HepG2 (cell line): Measurements from ENCODE around the gene PLD3.

Experiments
- ARNT ChIP-seq: fragments of 450-650 bp; IDR thresholded peaks from 2 replicates; pipeline ENCODE4 v1.6.1; 2017
- CREM ChIP-seq, 2 experiments: sonication (generic) in 1 of 2; formaldehyde crosslinking in 1 of 2; IDR thresholded peaks; 2 replicates each; pipeline versions ENCODE4 v1.4.0 to v1.6.1; 2016 to 2020; ENCODE audit warnings: antibody characterized with exemption in 1 of 2, mild to moderate bottlenecking in 1 of 2, missing genetic modification reagents in 1 of 2
- DZIP1 ChIP-seq: sonication (generic); formaldehyde crosslinking; IDR thresholded peaks from 2 replicates; pipeline ENCODE4 v1.5.0; 2020; ENCODE audit warnings: mild to moderate bottlenecking, missing genetic modification reagents
- ERF ChIP-seq: IDR thresholded peaks from 2 replicates; pipeline ENCODE4 v1.6.1; 2018; ENCODE audit warnings: missing biosample characterization, missing genetic modification reagents
- EZH2 ChIP-seq: conservative IDR thresholded peaks from 2 replicates; pipeline ENCODE4 v1.6.1; 2012; ENCODE audit warnings: mild to moderate bottlenecking, low read depth, low read length, moderate library complexity
- KLF6 ChIP-seq: IDR thresholded peaks from 2 replicates; pipeline ENCODE4 v1.8.0; 2016; ENCODE audit warnings: missing biosample characterization, missing genetic modification reagents
- MAZ ChIP-seq, 2 experiments: sonication (generic) in 1 of 2; formaldehyde crosslinking in 1 of 2; IDR thresholded peaks; 2 replicates each; pipeline versions ENCODE4 v1.5.0 to v1.6.1; 2012 to 2020; ENCODE audit warnings: low read depth in 2 of 2, mild to moderate bottlenecking in 2 of 2, borderline replicate concordance in 1 of 2, improper control_type of control experiment in 1 of 2, low read length in 1 of 2, missing genetic modification reagents in 1 of 2, moderate library complexity in 1 of 2
- NONO ChIP-seq, 2 experiments: fragments of 450-650 bp in 1 of 2; sonication (generic) in 1 of 2; formaldehyde crosslinking in 1 of 2; IDR thresholded peaks in 1 of 2; conservative IDR thresholded peaks in 1 of 2; 2 replicates each; pipeline versions ENCODE4 v1.6.1 to v1.8.0; 2017 to 2022; ENCODE audit warnings: mild to moderate bottlenecking in 1 of 2, missing genetic modification reagents in 1 of 2, moderate library complexity in 1 of 2
- POLR2AphosphoS5 ChIP-seq: IDR thresholded peaks from 2 replicates; pipeline ENCODE4 v1.6.1; 2012; ENCODE audit warnings: low read depth, low read length
- SMARCE1 ChIP-seq: fragments of 450-650 bp; IDR thresholded peaks from 2 replicates; pipeline ENCODE4 v1.6.1; 2017; ENCODE audit warnings: borderline replicate concordance
- SSRP1 ChIP-seq: IDR thresholded peaks from 2 replicates; pipeline ENCODE4 v1.6.1; 2016; ENCODE audit warnings: control low read depth
- THYN1 ChIP-seq: sonication (generic); formaldehyde crosslinking; IDR thresholded peaks from 2 replicates; pipeline ENCODE4 v1.8.1; 2023; ENCODE audit warnings: low read depth, mild to moderate bottlenecking, moderate library complexity, missing genetic modification reagents, borderline replicate concordance
- ZBTB7A ChIP-seq: sonication (generic); formaldehyde crosslinking; IDR thresholded peaks from 2 replicates; pipeline ENCODE4 v1.8.0; 2022; ENCODE audit warnings: mild to moderate bottlenecking, missing genetic modification reagents
- TF ChIP-seq, protein P1 (sequence below): sonication (generic); formaldehyde crosslinking; IDR thresholded peaks from 2 replicates; pipeline ENCODE4 v1.5.0; 2020; ENCODE audit warnings: mild to moderate bottlenecking, missing genetic modification reagents, moderate library complexity

- TF ChIP-seq KLF6: no peak
- TF ChIP-seq DZIP1 (CRISPR knock-in tag): no peak
- TF ChIP-seq ZBTB7A (CRISPR knock-in tag): no peak
- TF ChIP-seq SMARCE1: no peak
- TF ChIP-seq SSRP1 (CRISPR knock-in tag): no peak
- TF ChIP-seq THYN1 (CRISPR knock-in tag): no peak
- no peak for TF ChIP-seq POLR2AphosphoS5
- no peak for TF ChIP-seq MAZ (IDR thresholded peaks at IDR 0.05; ENCODE audit: borderline replicate concordance, low read depth, low read length)
- no peak for TF ChIP-seq MAZ (CRISPR knock-in tag; IDR thresholded peaks at IDR 0.05; ENCODE audit: low read depth)
- no peak for TF ChIP-seq CREM (IDR thresholded peaks at IDR 0.05)
- no peak for TF ChIP-seq CREM (CRISPR knock-in tag; IDR thresholded peaks at IDR 0.05)
- TF ChIP-seq ERF (CRISPR knock-in tag): no peak
- TF ChIP-seq, protein P1, sequence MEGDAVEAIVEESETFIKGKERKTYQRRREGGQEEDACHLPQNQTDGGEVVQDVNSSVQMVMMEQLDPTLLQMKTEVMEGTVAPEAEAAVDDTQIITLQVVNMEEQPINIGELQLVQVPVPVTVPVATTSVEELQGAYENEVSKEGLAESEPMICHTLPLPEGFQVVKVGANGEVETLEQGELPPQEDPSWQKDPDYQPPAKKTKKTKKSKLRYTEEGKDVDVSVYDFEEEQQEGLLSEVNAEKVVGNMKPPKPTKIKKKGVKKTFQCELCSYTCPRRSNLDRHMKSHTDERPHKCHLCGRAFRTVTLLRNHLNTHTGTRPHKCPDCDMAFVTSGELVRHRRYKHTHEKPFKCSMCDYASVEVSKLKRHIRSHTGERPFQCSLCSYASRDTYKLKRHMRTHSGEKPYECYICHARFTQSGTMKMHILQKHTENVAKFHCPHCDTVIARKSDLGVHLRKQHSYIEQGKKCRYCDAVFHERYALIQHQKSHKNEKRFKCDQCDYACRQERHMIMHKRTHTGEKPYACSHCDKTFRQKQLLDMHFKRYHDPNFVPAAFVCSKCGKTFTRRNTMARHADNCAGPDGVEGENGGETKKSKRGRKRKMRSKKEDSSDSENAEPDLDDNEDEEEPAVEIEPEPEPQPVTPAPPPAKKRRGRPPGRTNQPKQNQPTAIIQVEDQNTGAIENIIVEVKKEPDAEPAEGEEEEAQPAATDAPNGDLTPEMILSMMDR (CRISPR knock-in tag): no peak
- no peak for TF ChIP-seq EZH2
- TF ChIP-seq NONO (IDR thresholded peaks at IDR 0.05): no peak
- no peak for TF ChIP-seq NONO (CRISPR knock-in tag; conservative IDR thresholded peaks at IDR 0.05)
- no peak for TF ChIP-seq ARNT
These were observed 10.9 kb upstream of the PLD3 start for GRCh38 chr19:40337594-40337993.
